Left lung (tissue), 10 donors: ENCODE results near the gene EREG. TPM values are rescaled to one million over a fixed set of nuclear protein-coding genes. Genes with fewer than 3 reads are reported as not detected.

Experiments
- ATAC-seq: fragments of 200-7000 bp; cut with Tn5 transposase; one replicate; pipeline ENCODE4 v1.9.1; 2020; ENCODE audit warnings: moderate library complexity
- DNase-seq, 4 donors: peaks; one replicate each; pipeline ENCODE4 v3.0.0-alpha.2; 2013 to 2020
- H3K27ac ChIP-seq, 2 donors: fragments of 200-600 bp; sonication (generic) in 1 of 2; one replicate each; pipeline versions ENCODE4 v1.5.0 to v1.8.0; 2020 to 2021
- H3K27me3 ChIP-seq, 2 donors: fragments of 200-600 bp; sonication (generic) in 1 of 2; one replicate each; pipeline versions ENCODE4 v1.5.0 to v1.8.0; 2020 to 2021
- H3K36me3 ChIP-seq, 2 donors: fragments of 200-600 bp; sonication (generic) in 1 of 2; one replicate each; pipeline versions ENCODE4 v1.5.0 to v1.8.0; 2020 to 2021
- H3K4me1 ChIP-seq, 2 donors: fragments of 200-600 bp; one replicate each; pipeline ENCODE4 v1.8.0; 2021
- H3K4me3 ChIP-seq, 2 donors: fragments of 200-600 bp; sonication (generic) in 1 of 2; one replicate each; pipeline versions ENCODE4 v1.5.0 to v1.8.0; 2020 to 2021; ENCODE audit warnings: mild to moderate bottlenecking in 1 of 2
- H3K9me3 ChIP-seq, 2 donors: fragments of 200-600 bp; sonication (generic) in 1 of 2; one replicate each; pipeline versions ENCODE4 v1.5.0 to v1.8.0; 2020 to 2021
- CTCF ChIP-seq, 2 donors: fragments of 200-600 bp; sonication (generic) in 1 of 2; IDR thresholded peaks; one replicate each; pipeline versions ENCODE4 v1.5.0 to v1.8.0; 2021; ENCODE audit warnings: antibody characterized with exemption in 2 of 2
- intact Hi-C, 2 donors: fragments of 100-400 bp; cut with DNase I; formaldehyde crosslinking; loops; one replicate each; pipeline versions ENCODE4 v1.11.2 to v1.14.2; 2022
- polyA plus RNA-seq, 6 donors: library from polyadenylated mRNA; unstranded; fragments of 120-200 nt; gene quantifications; one replicate each; pipeline ENCODE4 v1.2.1, GENCODE V29; 2013; ENCODE audit not compliant: insufficient read length in 6 of 6
- total RNA-seq, 2 donors: library from RNA; stranded (reverse); fragmentation: NEBNext Ultra II Directional; extraction: Animal tissue kit (Norgen Biotek cat#: 25700); gene quantifications; one replicate each; pipeline ENCODE4 v1.2.1, GENCODE V29; 2021
- donor health status: DM: no; HTN: yes; CAD: no.
- donor health status: DM: no; HTN: no; CAD: no.

Gene EREG
- total and polyA plus RNA-seq, 8 donors: 0.14 to 3.6 (median 0.28) TPM

GRCh38 chr4:74318276-74318675, 46.7 kb upstream of the EREG start:
- ATAC-seq: no peak
- Histone ChIP-seq H3K27me3 (no peaks in the 10 kb centered on the region), H3K9me3 (no peaks in the 10 kb centered on the region), H3K4me3 (no peak overlapping the region), H3K4me1 (peaks cover 0 to 7% of the 10 kb centered on the region in 2 donors), H3K36me3 (no peaks in the 10 kb centered on the region), H3K27ac (no peak overlapping the region)
- intact Hi-C loops: loop anchor here in 1 of 2 donors (10.0 kb wide), 1 partner anchor 123 kb away; no protein-coding TSS in a partner anchor
- no peak for TF ChIP-seq CTCF (IDR thresholded peaks at IDR 0.05)
- DNase-seq: no peak

GRCh38 chr4:74319470-74319869, 45.5 kb upstream of the EREG start:
- Histone ChIP-seq H3K9me3 (no peaks in the 10 kb centered on the region), H3K36me3 (no peaks in the 10 kb centered on the region), H3K27me3 (no peaks in the 10 kb centered on the region), H3K4me3 (no peak overlapping the region), H3K27ac (no peak overlapping the region), H3K4me1 (peaks cover 0 to 7% of the 10 kb centered on the region in 2 donors)
- intact Hi-C loops: loop anchor here in 1 of 2 donors (10.0 kb wide), 1 partner anchor 125 kb away; no protein-coding TSS in a partner anchor
- TF ChIP-seq CTCF (IDR thresholded peaks at IDR 0.05): no peak
- no peak for DNase-seq
- no peak for ATAC-seq

DNA sequence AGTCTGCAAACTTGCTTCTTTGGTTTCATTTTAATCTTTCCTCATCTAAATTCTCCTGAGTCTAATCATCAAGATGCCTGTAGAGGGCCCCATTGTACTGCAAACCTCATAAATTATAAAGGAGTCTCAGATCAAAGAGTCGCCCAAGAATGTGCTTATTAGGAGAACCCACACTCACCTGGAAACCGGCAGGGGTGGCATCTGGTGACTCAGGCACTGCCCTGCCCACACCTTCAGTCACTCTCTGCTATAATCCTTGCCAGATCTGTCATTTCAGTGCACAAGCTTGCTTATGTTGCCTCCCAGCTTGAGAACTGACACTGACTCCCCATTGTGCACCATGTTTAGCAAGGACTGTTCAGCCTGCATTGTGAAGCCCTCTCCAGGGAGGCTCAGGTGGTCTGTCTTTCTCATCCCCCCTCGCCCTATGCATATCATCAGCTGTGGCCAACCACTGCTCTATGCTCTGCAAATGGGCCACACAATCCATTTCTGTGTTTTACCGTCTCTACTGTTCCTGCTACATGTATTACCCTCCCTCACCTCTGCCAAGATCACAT, 44.3 kb upstream of the EREG start:
- no peaks in the 10 kb centered on the region for H3K9me3 ChIP-seq
- DNase-seq (peak in 3 of 4 donors; percentile 51 to 81 (median 55)), ATAC-seq (peak; percentile 99)
- no peak overlapping the region for H3K4me3 ChIP-seq
- no peaks in the 10 kb centered on the region for H3K27me3 ChIP-seq
- peaks cover 0 to 7% of the 10 kb centered on the region in 2 donors for H3K4me1 ChIP-seq
- intact Hi-C loops: no loop called here
- no peaks in the 10 kb centered on the region for H3K36me3 ChIP-seq
- H3K27ac ChIP-seq: no peak overlapping the region
- peak in 1 of 2 donors; percentile 40 for TF ChIP-seq CTCF (IDR thresholded peaks at IDR 0.05)

DNA sequence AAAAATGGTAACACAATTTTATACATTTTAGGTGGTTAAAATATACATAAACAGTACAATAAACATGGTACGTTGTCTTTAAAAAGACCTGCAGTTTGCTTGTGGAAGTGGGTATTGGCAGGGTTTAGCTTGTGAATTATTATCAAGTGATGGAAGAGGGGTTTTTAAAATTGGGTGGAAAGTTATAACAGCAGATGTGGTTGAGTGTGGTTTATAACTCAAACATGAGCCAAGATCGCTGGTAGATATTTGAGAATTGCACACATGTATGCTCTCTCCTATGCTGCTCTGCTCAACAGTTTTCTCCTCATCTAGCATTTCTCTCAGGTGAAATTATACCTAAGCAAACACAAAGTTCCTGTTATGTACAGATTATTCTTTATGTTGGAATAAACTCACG, 42.6 kb upstream of the EREG start:
- Histone ChIP-seq H3K27ac (no peak overlapping the region), H3K27me3 (no peaks in the 10 kb centered on the region), H3K4me3 (no peak overlapping the region), H3K9me3 (no peaks in the 10 kb centered on the region), H3K36me3 (no peaks in the 10 kb centered on the region), H3K4me1 (peaks cover 0 to 7% of the 10 kb centered on the region in 2 donors)
- intact Hi-C loops: no loop called here
- DNase-seq (no peak), ATAC-seq (no peak)
- no peak for TF ChIP-seq CTCF (IDR thresholded peaks at IDR 0.05)

- intact Hi-C loops: no loop called here
- Histone ChIP-seq H3K36me3 (no peaks in the 10 kb centered on the region), H3K9me3 (no peaks in the 10 kb centered on the region), H3K27ac (no peak overlapping the region), H3K27me3 (no peaks in the 10 kb centered on the region), H3K4me1 (peaks cover 0 to 7% of the 10 kb centered on the region in 2 donors), H3K4me3 (no peak overlapping the region)
- no peak for ATAC-seq
- DNase-seq: no peak
- TF ChIP-seq CTCF (IDR thresholded peaks at IDR 0.05): no peak
These were observed 41.3 kb upstream of the EREG start for GRCh38 chr4:74323663-74324062.
